Measurements from ENCODE around the gene FHDC1.

Gene FHDC1

GRCh38 chr4:153022241-153022715, 86.2 kb downstream of the FHDC1 start:
- in situ Hi-C loops (cut with HindIII; ENCODE audit: low sequenced_read_pairs), result no loop called here
- DNase-seq (ENCODE audit: low read depth), result no peak
- TF ChIP-seq CTCF (IDR thresholded peaks at IDR 0.05; ENCODE audit: low read depth, low read length, missing control alignments), result no peak

GRCh38 chr4:153023139-153023538, 87.0 kb downstream of the FHDC1 start:
- no peak for TF ChIP-seq CTCF (IDR thresholded peaks at IDR 0.05; ENCODE audit: low read depth, low read length, missing control alignments)
- DNase-seq (ENCODE audit: low read depth), result no peak
- in situ Hi-C loops (cut with HindIII; ENCODE audit: low sequenced_read_pairs), result no loop called here
- no peak overlapping the region for H3K4me3 ChIP-seq (ENCODE audit: low read depth, low read length)

More at GRCh38 chr4:153022241-153022715, 86.2 kb downstream of the FHDC1 start:
- H3K4me3 ChIP-seq (ENCODE audit: low read depth, low read length), result no peak overlapping the region

- TF ChIP-seq CTCF (IDR thresholded peaks at IDR 0.05; ENCODE audit: low read depth, low read length, missing control alignments), result no peak
- DNase-seq (ENCODE audit: low read depth), result no peak
- in situ Hi-C loops (cut with HindIII; ENCODE audit: low sequenced_read_pairs), result no loop called here
- no peak overlapping the region for H3K4me3 ChIP-seq (ENCODE audit: low read depth, low read length)
These were observed 87.7 kb downstream of the FHDC1 start for GRCh38 chr4:153023692-153024394.

- in situ Hi-C loops (cut with HindIII; ENCODE audit: low sequenced_read_pairs), result no loop called here
- no peak overlapping the region for H3K4me3 ChIP-seq (ENCODE audit: low read depth, low read length)
- no peak for DNase-seq (ENCODE audit: low read depth)
- TF ChIP-seq CTCF (IDR thresholded peaks at IDR 0.05; ENCODE audit: low read depth, low read length, missing control alignments), result no peak
These were observed 88.3 kb downstream of the FHDC1 start for GRCh38 chr4:153024466-153024865.

- no peak for DNase-seq (ENCODE audit: low read depth)
- in situ Hi-C loops (cut with HindIII; ENCODE audit: low sequenced_read_pairs), result loop anchor here (5.0 kb wide), 1 partner anchor 37 kb away; no protein-coding TSS in a partner anchor
- no peak for TF ChIP-seq CTCF (IDR thresholded peaks at IDR 0.05; ENCODE audit: low read depth, low read length, missing control alignments)
- no peak overlapping the region for H3K4me3 ChIP-seq (ENCODE audit: low read depth, low read length)
These were observed 89.3 kb downstream of the FHDC1 start for GRCh38 chr4:153025406-153025805.

- TF ChIP-seq CTCF (IDR thresholded peaks at IDR 0.05; ENCODE audit: low read depth, low read length, missing control alignments), result no peak
- no peak for DNase-seq (ENCODE audit: low read depth)
- no peak overlapping the region for H3K4me3 ChIP-seq (ENCODE audit: low read depth, low read length)
- in situ Hi-C loops (cut with HindIII; ENCODE audit: low sequenced_read_pairs), result loop anchor here (5.0 kb wide), 1 partner anchor 36 kb away; no protein-coding TSS in a partner anchor
These were observed 90.6 kb downstream of the FHDC1 start for GRCh38 chr4:153026591-153027346.

Measured in astrocyte of the cerebellum (primary cell).